Kidney epithelial cell (primary cell): Measurements from ENCODE around the gene COMMD10. TPM values are rescaled to one million over a fixed set of nuclear protein-coding genes. Genes with fewer than 3 reads are reported as not detected.

Experiments used
- DNase-seq: peaks from one replicate; pipeline ENCODE4 v3.0.0-alpha.2; 2010; ENCODE audit warnings: low read depth
- H3K27me3 ChIP-seq: 2 replicates; pipeline ENCODE4 v1.6.0; 2011; ENCODE audit warnings: low read length; ENCODE audit not compliant: control insufficient read depth, insufficient read depth
- H3K36me3 ChIP-seq: 2 replicates; pipeline ENCODE4 v1.5.1; 2011; ENCODE audit warnings: low read length; ENCODE audit not compliant: control insufficient read depth, insufficient read depth
- H3K4me3 ChIP-seq: 2 replicates; pipeline ENCODE4 v1.5.1; 2011; ENCODE audit warnings: low read depth, mild to moderate bottlenecking, control low read depth, low read length
- CTCF ChIP-seq: IDR thresholded peaks from 2 replicates; pipeline ENCODE4 v1.5.1; 2011; ENCODE audit warnings: mild to moderate bottlenecking, moderate library complexity, low read length, control low read depth, inconsistent platforms; ENCODE audit not compliant: insufficient read depth, poor library complexity, severe bottlenecking
- total RNA-seq: library from RNA; depleted of rRNA; stranded (reverse); fragments of >200 nt; gene quantifications from 2 replicates; pipeline ENCODE4 v1.2.3, GENCODE V29; 2015

The COMMD10 gene
- total RNA-seq, 1 donor from 2014 or later: 32.0 TPM

- H3K36me3 ChIP-seq: no peaks in the 10 kb centered on the region
- H3K4me3 ChIP-seq: no peak overlapping the region
- no peaks in the 10 kb centered on the region for H3K27me3 ChIP-seq
- TF ChIP-seq CTCF: no peak
- DNase-seq: no peak
Observed at GRCh38 chr5:116231288-116231687, 146.5 kb downstream of the COMMD10 start.

GRCh38 chr5:116234681-116235080, 149.9 kb downstream of the COMMD10 start:
- Histone ChIP-seq H3K4me3 (no peak overlapping the region), H3K36me3 (no peaks in the 10 kb centered on the region), H3K27me3 (no peaks in the 10 kb centered on the region)
- no peak for TF ChIP-seq CTCF
- DNase-seq: no peak

- no peak overlapping the region for H3K4me3 ChIP-seq
- no peak for DNase-seq
- no peaks in the 10 kb centered on the region for H3K27me3 ChIP-seq
- no peak for TF ChIP-seq CTCF
- no peaks in the 10 kb centered on the region for H3K36me3 ChIP-seq
Observed at GRCh38 chr5:116237917-116238500, 153.2 kb downstream of the COMMD10 start.

GRCh38 chr5:116242343-116242742, 157.5 kb downstream of the COMMD10 start:
- Histone ChIP-seq H3K27me3 (no peaks in the 10 kb centered on the region), H3K4me3 (no peak overlapping the region), H3K36me3 (no peaks in the 10 kb centered on the region)
- TF ChIP-seq CTCF: no peak
- no peak for DNase-seq

- no peak overlapping the region for H3K4me3 ChIP-seq
- no peak for TF ChIP-seq CTCF
- no peak for DNase-seq
- no peaks in the 10 kb centered on the region for H3K36me3 ChIP-seq
- no peaks in the 10 kb centered on the region for H3K27me3 ChIP-seq
Observed at GRCh38 chr5:116248432-116248831, 163.6 kb downstream of the COMMD10 start.

- Histone ChIP-seq H3K36me3 (no peaks in the 10 kb centered on the region), H3K4me3 (no peak overlapping the region), H3K27me3 (no peaks in the 10 kb centered on the region)
- no peak for TF ChIP-seq CTCF
- DNase-seq: no peak
Observed at GRCh38 chr5:116249648-116250047, 164.8 kb downstream of the COMMD10 start.
